SK-N-SH treated with all-trans-retinoic acid at 6 μM for 48 hours (cell line): Measurements from ENCODE around the gene ZNRF2.

Experiments used
- ATAC-seq: fragments of 200-7000 bp; cut with Tn5 transposase; 3 replicates; pipeline ENCODE4 v1.9.1; 2020; ENCODE audit warnings: mild to moderate bottlenecking, moderate library complexity
- ARNTL ChIP-seq: fragments of 450-650 bp; formaldehyde crosslinking; IDR thresholded peaks from 2 replicates; pipeline ENCODE4 v1.5.0; 2020; ENCODE audit warnings: low read depth, mild to moderate bottlenecking, moderate library complexity, borderline replicate concordance
- CSDC2 ChIP-seq: fragments of 250-450 bp; sonication (Bioruptor Pico); IDR thresholded peaks from 2 replicates; pipeline ENCODE4 v1.5.0; 2020; ENCODE audit warnings: mild to moderate bottlenecking, moderate library complexity
- ESRRG ChIP-seq: fragments of 250-450 bp; sonication (Bioruptor Pico); IDR thresholded peaks from 2 replicates; pipeline ENCODE4 v1.6.1; 2021; ENCODE audit warnings: mild to moderate bottlenecking
- GLIS3 ChIP-seq: fragments of 250-450 bp; sonication (Bioruptor Pico); IDR thresholded peaks from 2 replicates; pipeline ENCODE4 v1.5.0; 2020; ENCODE audit warnings: mild to moderate bottlenecking, moderate library complexity
- ISL1 ChIP-seq: fragments of 250-450 bp; sonication (Bioruptor Pico); IDR thresholded peaks from 2 replicates; pipeline ENCODE4 v2.1.2; 2022; ENCODE audit warnings: mild to moderate bottlenecking, moderate library complexity
- OSR1 ChIP-seq: fragments of 250-450 bp; sonication (Bioruptor Pico); IDR thresholded peaks from 2 replicates; pipeline ENCODE4 v1.8.0; 2022; ENCODE audit warnings: moderate library complexity, mild to moderate bottlenecking, inconsistent platforms
- PPARA ChIP-seq: fragments of 250-450 bp; sonication (Bioruptor Pico); IDR thresholded peaks from 2 replicates; pipeline ENCODE4 v1.5.0; 2020; ENCODE audit warnings: mild to moderate bottlenecking, borderline replicate concordance
- RARB ChIP-seq: fragments of 250-450 bp; sonication (Bioruptor Pico); IDR thresholded peaks from 2 replicates; pipeline ENCODE4 v1.8.0; 2021; ENCODE audit warnings: mild to moderate bottlenecking, moderate library complexity
- SNAI2 ChIP-seq: fragments of 250-450 bp; sonication (Bioruptor Pico); IDR thresholded peaks from 2 replicates; pipeline ENCODE4 v1.5.0; 2020; ENCODE audit warnings: mild to moderate bottlenecking, moderate library complexity
- TCF4 ChIP-seq: fragments of 250-450 bp; sonication (Bioruptor Pico); IDR thresholded peaks from 2 replicates; pipeline ENCODE4 v1.8.0; 2021; ENCODE audit warnings: mild to moderate bottlenecking, moderate library complexity, borderline replicate concordance
- TOX ChIP-seq: fragments of 250-450 bp; sonication (Bioruptor Pico); IDR thresholded peaks from 2 replicates; pipeline ENCODE4 v1.8.0; 2021; ENCODE audit warnings: mild to moderate bottlenecking, moderate library complexity, borderline replicate concordance
- ZFP3 ChIP-seq: fragments of 250-450 bp; sonication (Bioruptor Pico); IDR thresholded peaks from 2 replicates; pipeline ENCODE4 v1.5.0; 2020; ENCODE audit warnings: mild to moderate bottlenecking, moderate library complexity
- ZFP30 ChIP-seq: fragments of 450-650 bp; formaldehyde crosslinking; IDR thresholded peaks from 2 replicates; pipeline ENCODE4 v1.5.0; 2022; ENCODE audit warnings: mild to moderate bottlenecking, moderate library complexity
- ZNF565 ChIP-seq: fragments of 450-650 bp; formaldehyde crosslinking; conservative IDR thresholded peaks from 2 replicates; pipeline ENCODE4 v1.5.0; 2020; ENCODE audit warnings: low read depth, mild to moderate bottlenecking, moderate library complexity
- ZNF70 ChIP-seq: fragments of 450-650 bp; formaldehyde crosslinking; IDR thresholded peaks from 2 replicates; pipeline ENCODE4 v1.5.0; 2020; ENCODE audit warnings: mild to moderate bottlenecking, moderate library complexity
- ZNF8 ChIP-seq: fragments of 450-650 bp; formaldehyde crosslinking; IDR thresholded peaks from 2 replicates; pipeline ENCODE4 v1.5.0; 2020; ENCODE audit warnings: mild to moderate bottlenecking, moderate library complexity
- TF ChIP-seq, protein P1 (sequence below): fragments of 250-450 bp; sonication (Bioruptor Pico); IDR thresholded peaks from 2 replicates; pipeline ENCODE4 v1.8.0; 2021; ENCODE audit warnings: low read depth, mild to moderate bottlenecking, moderate library complexity, borderline replicate concordance
- TF ChIP-seq, protein P2 (sequence below): fragments of 250-450 bp; sonication (Bioruptor Pico); IDR thresholded peaks from 2 replicates; pipeline ENCODE4 v1.5.1; 2020; ENCODE audit warnings: low read depth, mild to moderate bottlenecking, moderate library complexity
- TF ChIP-seq, protein P3 (sequence below): fragments of 250-450 bp; sonication (Bioruptor Pico); IDR thresholded peaks from 2 replicates; pipeline ENCODE4 v1.5.0; 2020; ENCODE audit warnings: mild to moderate bottlenecking, moderate library complexity
- TF ChIP-seq, protein P4 (sequence below): fragments of 250-450 bp; sonication (Bioruptor Pico); IDR thresholded peaks from 2 replicates; pipeline ENCODE4 v1.5.1; 2021; ENCODE audit warnings: mild to moderate bottlenecking, moderate library complexity

The ZNRF2 gene

DNA sequence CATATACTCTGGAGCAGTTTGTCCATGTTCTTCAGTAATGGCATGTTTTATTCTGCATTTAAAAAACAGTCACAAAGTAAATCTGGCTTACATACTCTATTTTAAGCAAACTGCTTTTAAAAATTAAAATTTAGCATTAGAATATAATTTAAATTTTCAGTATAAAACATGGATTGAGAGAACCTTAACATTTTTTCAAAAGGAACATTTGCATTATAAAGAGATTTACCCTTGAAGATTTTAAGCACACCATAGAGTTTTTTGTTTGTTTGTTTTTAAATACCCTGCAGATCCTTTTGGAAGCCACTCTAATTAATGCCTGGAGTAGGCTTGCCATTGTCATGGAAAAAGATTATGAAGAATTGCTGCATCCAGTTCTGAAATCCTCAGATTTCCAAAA is 70.4 kb downstream of the ZNRF2 start:
- TF ChIP-seq, protein P1, sequence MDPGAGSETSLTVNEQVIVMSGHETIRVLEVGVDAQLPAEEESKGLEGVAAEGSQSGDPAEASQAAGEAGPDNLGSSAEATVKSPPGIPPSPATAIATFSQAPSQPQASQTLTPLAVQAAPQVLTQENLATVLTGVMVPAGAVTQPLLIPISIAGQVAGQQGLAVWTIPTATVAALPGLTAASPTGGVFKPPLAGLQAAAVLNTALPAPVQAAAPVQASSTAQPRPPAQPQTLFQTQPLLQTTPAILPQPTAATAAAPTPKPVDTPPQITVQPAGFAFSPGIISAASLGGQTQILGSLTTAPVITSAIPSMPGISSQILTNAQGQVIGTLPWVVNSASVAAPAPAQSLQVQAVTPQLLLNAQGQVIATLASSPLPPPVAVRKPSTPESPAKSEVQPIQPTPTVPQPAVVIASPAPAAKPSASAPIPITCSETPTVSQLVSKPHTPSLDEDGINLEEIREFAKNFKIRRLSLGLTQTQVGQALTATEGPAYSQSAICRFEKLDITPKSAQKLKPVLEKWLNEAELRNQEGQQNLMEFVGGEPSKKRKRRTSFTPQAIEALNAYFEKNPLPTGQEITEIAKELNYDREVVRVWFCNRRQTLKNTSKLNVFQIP, result no peak
- TF ChIP-seq CSDC2 (CRISPR knock-in tag), result no peak
- no peak for TF ChIP-seq ZFP30 (CRISPR knock-in tag)
- TF ChIP-seq TCF4, result no peak
- TF ChIP-seq ESRRG, result no peak
- TF ChIP-seq, protein P2, sequence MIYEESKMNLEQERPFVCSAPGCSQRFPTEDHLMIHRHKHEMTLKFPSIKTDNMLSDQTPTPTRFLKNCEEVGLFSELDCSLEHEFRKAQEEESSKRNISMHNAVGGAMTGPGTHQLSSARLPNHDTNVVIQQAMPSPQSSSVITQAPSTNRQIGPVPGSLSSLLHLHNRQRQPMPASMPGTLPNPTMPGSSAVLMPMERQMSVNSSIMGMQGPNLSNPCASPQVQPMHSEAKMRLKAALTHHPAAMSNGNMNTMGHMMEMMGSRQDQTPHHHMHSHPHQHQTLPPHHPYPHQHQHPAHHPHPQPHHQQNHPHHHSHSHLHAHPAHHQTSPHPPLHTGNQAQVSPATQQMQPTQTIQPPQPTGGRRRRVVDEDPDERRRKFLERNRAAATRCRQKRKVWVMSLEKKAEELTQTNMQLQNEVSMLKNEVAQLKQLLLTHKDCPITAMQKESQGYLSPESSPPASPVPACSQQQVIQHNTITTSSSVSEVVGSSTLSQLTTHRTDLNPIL (CRISPR knock-in tag), result no peak
- TF ChIP-seq ZNF70 (CRISPR knock-in tag), result no peak
- TF ChIP-seq, all 23 proteins: peak for 0
- ATAC-seq, result no peak

DNA sequence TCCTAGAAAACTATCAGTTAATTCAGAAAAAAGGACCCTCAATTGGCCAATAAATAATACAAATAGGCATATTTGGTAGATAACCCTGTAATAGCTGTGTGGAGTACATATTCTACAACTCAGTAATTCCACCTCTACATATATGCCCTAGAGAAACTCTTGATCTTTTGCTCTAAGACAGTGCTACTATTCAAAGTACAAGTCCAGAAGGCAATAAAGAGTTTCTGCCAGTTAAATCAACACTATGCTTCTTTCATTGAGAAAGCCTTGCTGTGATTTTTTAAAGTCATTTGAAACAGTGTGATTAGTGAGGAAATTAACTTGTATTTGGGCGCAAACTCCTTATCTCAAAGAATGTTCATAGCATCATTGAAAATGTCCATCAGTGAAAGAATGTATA is 75.6 kb downstream of the ZNRF2 start:
- ATAC-seq, result no peak
- TF ChIP-seq ISL1 (CRISPR knock-in tag) (no peak), ZFP30 (CRISPR knock-in tag) (no peak), ESRRG (no peak), OSR1 (CRISPR knock-in tag) (no peak), ZNF565 (CRISPR knock-in tag) (no peak), TOX (no peak), PPARA (CRISPR knock-in tag) (no peak), ZNF8 (CRISPR knock-in tag) (no peak), RARB (CRISPR knock-in tag) (no peak), GLIS3 (CRISPR knock-in tag) (no peak), SNAI2 (CRISPR knock-in tag) (no peak), ARNTL (CRISPR knock-in tag) (no peak), ZNF70 (CRISPR knock-in tag) (no peak), CSDC2 (CRISPR knock-in tag) (no peak), ZFP3 (CRISPR knock-in tag) (no peak), TCF4 (no peak)
- TF ChIP-seq, protein P3, sequence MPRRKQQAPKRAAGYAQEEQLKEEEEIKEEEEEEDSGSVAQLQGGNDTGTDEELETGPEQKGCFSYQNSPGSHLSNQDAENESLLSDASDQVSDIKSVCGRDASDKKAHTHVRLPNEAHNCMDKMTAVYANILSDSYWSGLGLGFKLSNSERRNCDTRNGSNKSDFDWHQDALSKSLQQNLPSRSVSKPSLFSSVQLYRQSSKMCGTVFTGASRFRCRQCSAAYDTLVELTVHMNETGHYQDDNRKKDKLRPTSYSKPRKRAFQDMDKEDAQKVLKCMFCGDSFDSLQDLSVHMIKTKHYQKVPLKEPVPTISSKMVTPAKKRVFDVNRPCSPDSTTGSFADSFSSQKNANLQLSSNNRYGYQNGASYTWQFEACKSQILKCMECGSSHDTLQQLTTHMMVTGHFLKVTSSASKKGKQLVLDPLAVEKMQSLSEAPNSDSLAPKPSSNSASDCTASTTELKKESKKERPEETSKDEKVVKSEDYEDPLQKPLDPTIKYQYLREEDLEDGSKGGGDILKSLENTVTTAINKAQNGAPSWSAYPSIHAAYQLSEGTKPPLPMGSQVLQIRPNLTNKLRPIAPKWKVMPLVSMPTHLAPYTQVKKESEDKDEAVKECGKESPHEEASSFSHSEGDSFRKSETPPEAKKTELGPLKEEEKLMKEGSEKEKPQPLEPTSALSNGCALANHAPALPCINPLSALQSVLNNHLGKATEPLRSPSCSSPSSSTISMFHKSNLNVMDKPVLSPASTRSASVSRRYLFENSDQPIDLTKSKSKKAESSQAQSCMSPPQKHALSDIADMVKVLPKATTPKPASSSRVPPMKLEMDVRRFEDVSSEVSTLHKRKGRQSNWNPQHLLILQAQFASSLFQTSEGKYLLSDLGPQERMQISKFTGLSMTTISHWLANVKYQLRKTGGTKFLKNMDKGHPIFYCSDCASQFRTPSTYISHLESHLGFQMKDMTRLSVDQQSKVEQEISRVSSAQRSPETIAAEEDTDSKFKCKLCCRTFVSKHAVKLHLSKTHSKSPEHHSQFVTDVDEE (CRISPR knock-in tag), result no peak
- TF ChIP-seq, protein P1, result no peak
- TF ChIP-seq, protein P4, sequence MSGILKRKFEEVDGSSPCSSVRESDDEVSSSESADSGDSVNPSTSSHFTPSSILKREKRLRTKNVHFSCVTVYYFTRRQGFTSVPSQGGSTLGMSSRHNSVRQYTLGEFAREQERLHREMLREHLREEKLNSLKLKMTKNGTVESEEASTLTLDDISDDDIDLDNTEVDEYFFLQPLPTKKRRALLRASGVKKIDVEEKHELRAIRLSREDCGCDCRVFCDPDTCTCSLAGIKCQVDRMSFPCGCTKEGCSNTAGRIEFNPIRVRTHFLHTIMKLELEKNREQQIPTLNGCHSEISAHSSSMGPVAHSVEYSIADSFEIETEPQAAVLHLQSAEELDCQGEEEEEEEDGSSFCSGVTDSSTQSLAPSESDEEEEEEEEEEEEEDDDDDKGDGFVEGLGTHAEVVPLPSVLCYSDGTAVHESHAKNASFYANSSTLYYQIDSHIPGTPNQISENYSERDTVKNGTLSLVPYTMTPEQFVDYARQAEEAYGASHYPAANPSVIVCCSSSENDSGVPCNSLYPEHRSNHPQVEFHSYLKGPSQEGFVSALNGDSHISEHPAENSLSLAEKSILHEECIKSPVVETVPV (CRISPR knock-in tag), result no peak
- TF ChIP-seq, protein P2 (CRISPR knock-in tag), result no peak
